PC-9 (cell line): ENCODE data around the gene ZNG1C.
"Not testable (repeated sequence)": the region's sequence is repeated elsewhere in the genome, so short reads cannot be mapped to it uniquely, and the experiment has no call there.

Source experiments
- EZH2 ChIP-seq: fragments of 200-600 bp; sonication (generic); IDR thresholded peaks from 2 replicates; pipeline ENCODE4 v1.8.0; 2017; ENCODE audit warnings: antibody characterized with exemption, low read depth
- TF ChIP-seq, protein P1 (sequence below): fragments of 200-600 bp; sonication (generic); conservative IDR thresholded peaks from 2 replicates; pipeline ENCODE4 v1.6.1; 2017; ENCODE audit warnings: mixed run types, antibody characterized with exemption, mild to moderate bottlenecking, moderate library complexity

DNA sequence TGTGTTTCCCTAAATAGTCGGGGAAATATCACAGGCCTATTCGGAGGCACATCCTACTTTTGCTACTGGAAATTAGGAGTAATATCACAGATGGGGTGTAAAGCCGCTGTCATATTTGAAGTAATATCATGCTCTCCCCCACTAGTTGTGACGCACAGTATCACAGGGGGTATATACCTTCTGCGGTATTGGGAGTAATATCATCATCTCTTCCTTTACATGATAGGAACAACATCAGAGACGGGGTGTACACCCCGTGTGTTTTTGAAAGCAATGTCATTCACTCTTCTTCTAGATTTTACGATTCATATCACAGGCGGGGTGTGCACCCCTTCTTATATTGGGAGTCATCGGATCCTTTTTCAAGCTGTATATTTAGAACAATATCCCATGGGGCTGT, 76.4 kb downstream of the ZNG1C start:
- TF ChIP-seq, protein P1, sequence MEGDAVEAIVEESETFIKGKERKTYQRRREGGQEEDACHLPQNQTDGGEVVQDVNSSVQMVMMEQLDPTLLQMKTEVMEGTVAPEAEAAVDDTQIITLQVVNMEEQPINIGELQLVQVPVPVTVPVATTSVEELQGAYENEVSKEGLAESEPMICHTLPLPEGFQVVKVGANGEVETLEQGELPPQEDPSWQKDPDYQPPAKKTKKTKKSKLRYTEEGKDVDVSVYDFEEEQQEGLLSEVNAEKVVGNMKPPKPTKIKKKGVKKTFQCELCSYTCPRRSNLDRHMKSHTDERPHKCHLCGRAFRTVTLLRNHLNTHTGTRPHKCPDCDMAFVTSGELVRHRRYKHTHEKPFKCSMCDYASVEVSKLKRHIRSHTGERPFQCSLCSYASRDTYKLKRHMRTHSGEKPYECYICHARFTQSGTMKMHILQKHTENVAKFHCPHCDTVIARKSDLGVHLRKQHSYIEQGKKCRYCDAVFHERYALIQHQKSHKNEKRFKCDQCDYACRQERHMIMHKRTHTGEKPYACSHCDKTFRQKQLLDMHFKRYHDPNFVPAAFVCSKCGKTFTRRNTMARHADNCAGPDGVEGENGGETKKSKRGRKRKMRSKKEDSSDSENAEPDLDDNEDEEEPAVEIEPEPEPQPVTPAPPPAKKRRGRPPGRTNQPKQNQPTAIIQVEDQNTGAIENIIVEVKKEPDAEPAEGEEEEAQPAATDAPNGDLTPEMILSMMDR: not testable (repeated sequence)
- not testable (repeated sequence) for TF ChIP-seq EZH2
